Heart left ventricle (tissue), 16 donors: ENCODE data around the gene LILRA2. TPM values are rescaled to one million over a fixed set of nuclear protein-coding genes. Genes with fewer than 3 reads are reported as not detected.
A peak's percentile ranks its signal among the peaks of the same experiment; 100 is the strongest.

Experiments
- ATAC-seq, 4 donors: fragments of 200-7000 bp; cut with Tn5 transposase; one replicate each; pipeline ENCODE4 v1.9.1; 2020 to 2022; ENCODE audit warnings: moderate library complexity in 4 of 4, mild to moderate bottlenecking in 3 of 4, moderate number of reproducible peaks in 1 of 4
- DNase-seq, 5 donors: peaks; one replicate each; pipeline ENCODE4 v3.0.0-alpha.2; 2020
- H3K27ac ChIP-seq, 12 donors: fragments of 200-600 bp; sonication (generic) in 4 of 12; one replicate each; pipeline versions ENCODE4 v1.5.0 to v1.8.0; 2016 to 2022; ENCODE audit warnings: mild to moderate bottlenecking in 2 of 12
- H3K27me3 ChIP-seq, 9 donors: fragments of 200-600 bp; sonication (generic) in 2 of 9; one replicate each; pipeline versions ENCODE4 v1.5.1 to v1.8.0; 2016 to 2022; ENCODE audit warnings: mild to moderate bottlenecking in 3 of 9
- H3K36me3 ChIP-seq, 9 donors: fragments of 200-600 bp; sonication (generic) in 2 of 9; one replicate each; pipeline versions ENCODE4 v1.5.0 to v1.8.0; 2018 to 2022; ENCODE audit warnings: mild to moderate bottlenecking in 2 of 9
- H3K4me1 ChIP-seq, 12 donors: fragments of 200-600 bp; sonication (generic) in 4 of 12; one replicate each; pipeline versions ENCODE4 v1.5.0 to v1.8.0; 2016 to 2022; ENCODE audit warnings: mild to moderate bottlenecking in 3 of 12
- H3K4me3 ChIP-seq, 12 donors: fragments of 200-600 bp; sonication (generic) in 4 of 12; one replicate each; pipeline versions ENCODE4 v1.5.0 to v1.8.0; 2017 to 2022; ENCODE audit warnings: mild to moderate bottlenecking in 9 of 12, moderate library complexity in 4 of 12
- H3K9me3 ChIP-seq, 12 donors: fragments of 200-600 bp; sonication (generic) in 4 of 12; one replicate each; pipeline versions ENCODE4 v1.5.0 to v1.8.0; 2016 to 2022; ENCODE audit warnings: mild to moderate bottlenecking in 1 of 12
- POLR2A ChIP-seq, 2 donors: fragments of 450-650 bp; IDR thresholded peaks; one replicate each; pipeline ENCODE4 v1.6.1; 2017; ENCODE audit warnings: antibody characterized with exemption in 2 of 2, mild to moderate bottlenecking in 2 of 2, moderate library complexity in 2 of 2
- WGBS, 4 donors: extraction: QIAGEN DNeasy Blood & Tissue Kit in 2 of 4; methylation state at CpG; one replicate each; pipeline versions ENCODE4 v1.1.5 to v1.1.7; 2013 to 2018; 5-methylcytosine and 5-hydroxymethylcytosine counted together
- intact Hi-C, 10 donors: fragments of 100-400 bp; cut with DNase I; formaldehyde crosslinking; loops; one replicate each; pipeline versions ENCODE4 v1.11.1 to v1.14.2; 2022
- polyA plus RNA-seq, 2 donors: library from polyadenylated mRNA; stranded (reverse); fragments of 200-250 nt; gene quantifications; one replicate each; pipeline ENCODE4 v1.2.3, GENCODE V29; 2013
- total RNA-seq, 9 donors: library from RNA; depleted of rRNA in 2 of 9; stranded (reverse); fragments of >200 nt in 2 of 9; fragmentation: NEBNext Ultra II Directional in 3 of 9; extraction: Animal tissue kit (Norgen Biotek cat#: 25700) in 3 of 9; gene quantifications; one replicate each; pipeline versions ENCODE4 v1.1.0 to v1.2.4, GENCODE V29; 2016 to 2023
- TF ChIP-seq, protein P1 (sequence below), 12 donors: fragments of 200-600 bp; sonication (generic) in 4 of 12; IDR thresholded peaks; one replicate each; pipeline versions ENCODE4 v1.5.0 to v1.8.0; 2018 to 2022; ENCODE audit warnings: antibody characterized with exemption in 12 of 12, mild to moderate bottlenecking in 5 of 12
- donor health status: ischemic (EF 13 %, LVEDD 7.1; RV severe dilation, severe dysfunction).
- donor health status: healthy with polysubstance abuse.
- donor health status: DM: no; HTN: yes; CAD: no.
- donor health status: DM: no; HTN: no; CAD: no.
- donor health status: ischemic (EF 25% LVEDD 6.9; RV normal size, moderate dysfunction).
- donor health status: ischemic (EF 25% LVEDD 5.7; RV mildly dilated, moderate dysfunction).
- donor health status: healthy.
- donor health status: DM: yes; HTN: yes; CAD: no.
- donor health status: ischemic (EF 35%, LVEDD 5.7; RV mildly dilated, moderate dysfunction).
- donor health status: nonischemic (EF 11% LVEDD 7.7; RV severe dilation, severe dysfunction).
- donor health status: DM: yes; HTN: yes; CAD: no.
- donor health status: PGD.
- donor health status: ischemic (EF 29% LVEDD 5.4; RV normal size, mild dysfunction).
- donor health status: nonischemic (EF 23%, LVEDD 6.1; RV moderate dilation, normal function).

The LILRA2 gene
- total and polyA plus RNA-seq, 11 donors, result 0.31 to 8.9 (median 0.85) TPM

DNA sequence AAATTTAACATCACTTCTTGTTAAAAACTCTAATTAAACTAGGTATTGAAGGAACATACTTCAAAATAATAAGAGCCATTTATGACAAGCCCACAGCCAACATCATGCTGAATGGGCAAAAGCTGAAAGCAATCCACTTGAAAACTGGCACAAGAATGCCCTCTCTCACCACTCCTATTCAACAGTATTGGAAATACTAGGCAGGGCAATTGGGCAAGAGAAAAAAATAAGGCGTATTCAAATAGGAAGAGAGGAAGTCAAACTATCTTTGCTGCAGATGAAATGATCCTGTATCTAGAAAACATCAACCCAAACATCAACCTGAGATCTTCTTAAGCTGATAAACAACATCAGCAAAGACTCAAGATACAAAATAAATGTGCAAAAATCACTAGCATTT is 41.1 kb downstream of the LILRA2 start:
- ATAC-seq (no peak), DNase-seq (no peak)
- no peak for TF ChIP-seq POLR2A (IDR thresholded peaks at IDR 0.05)
- TF ChIP-seq, protein P1, sequence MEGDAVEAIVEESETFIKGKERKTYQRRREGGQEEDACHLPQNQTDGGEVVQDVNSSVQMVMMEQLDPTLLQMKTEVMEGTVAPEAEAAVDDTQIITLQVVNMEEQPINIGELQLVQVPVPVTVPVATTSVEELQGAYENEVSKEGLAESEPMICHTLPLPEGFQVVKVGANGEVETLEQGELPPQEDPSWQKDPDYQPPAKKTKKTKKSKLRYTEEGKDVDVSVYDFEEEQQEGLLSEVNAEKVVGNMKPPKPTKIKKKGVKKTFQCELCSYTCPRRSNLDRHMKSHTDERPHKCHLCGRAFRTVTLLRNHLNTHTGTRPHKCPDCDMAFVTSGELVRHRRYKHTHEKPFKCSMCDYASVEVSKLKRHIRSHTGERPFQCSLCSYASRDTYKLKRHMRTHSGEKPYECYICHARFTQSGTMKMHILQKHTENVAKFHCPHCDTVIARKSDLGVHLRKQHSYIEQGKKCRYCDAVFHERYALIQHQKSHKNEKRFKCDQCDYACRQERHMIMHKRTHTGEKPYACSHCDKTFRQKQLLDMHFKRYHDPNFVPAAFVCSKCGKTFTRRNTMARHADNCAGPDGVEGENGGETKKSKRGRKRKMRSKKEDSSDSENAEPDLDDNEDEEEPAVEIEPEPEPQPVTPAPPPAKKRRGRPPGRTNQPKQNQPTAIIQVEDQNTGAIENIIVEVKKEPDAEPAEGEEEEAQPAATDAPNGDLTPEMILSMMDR (IDR thresholded peaks at IDR 0.05), result no peak
- intact Hi-C loops, result no loop called here
- Histone ChIP-seq H3K9me3 (peaks cover 0 to 17% (median 0%) of the 10 kb centered on the region in 12 donors), H3K4me3 (no peak overlapping the region), H3K4me1 (peaks cover 0 to 9% (median 0%) of the 10 kb centered on the region in 12 donors), H3K27ac (no peak overlapping the region), H3K36me3 (no peaks in the 10 kb centered on the region), H3K27me3 (no peaks in the 10 kb centered on the region)
- 80 to 92% (median 89%) methylated on average over 1 of the region's 1 CpG for WGBS, 4 donors

DNA sequence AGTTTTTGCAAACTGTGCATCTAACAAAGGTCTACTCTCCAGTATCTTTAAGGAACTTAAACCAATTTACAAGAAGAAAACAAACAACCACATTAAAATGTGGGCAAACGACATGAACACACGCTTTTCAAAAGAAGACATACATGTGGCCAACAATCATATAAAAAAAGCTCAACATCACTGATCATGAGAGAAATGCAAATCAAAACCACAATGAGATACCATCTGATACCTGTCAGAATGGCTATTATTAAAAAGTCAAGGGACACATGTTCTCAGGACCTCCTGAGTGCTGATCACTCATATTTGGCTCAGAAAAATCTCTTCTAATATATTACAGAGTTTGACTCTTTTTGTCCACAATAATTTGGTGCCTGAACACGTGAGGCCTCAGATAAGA is 42.5 kb downstream of the LILRA2 start:
- WGBS, 4 donors, result 55 to 64% (median 61%) methylated on average over 3 of the region's 3 CpGs
- peaks cover 0 to 9% (median 0%) of the 10 kb centered on the region in 12 donors for H3K4me1 ChIP-seq
- peaks cover 0 to 11% (median 0%) of the 10 kb centered on the region in 12 donors for H3K9me3 ChIP-seq
- intact Hi-C loops, result no loop called here
- no peak overlapping the region for H3K4me3 ChIP-seq
- no peaks in the 10 kb centered on the region for H3K36me3 ChIP-seq
- H3K27me3 ChIP-seq, result no peaks in the 10 kb centered on the region
- no peak for ATAC-seq
- peak overlapping the region in 1 of 12 donors; percentile 72 for H3K27ac ChIP-seq
- TF ChIP-seq, protein P1 (IDR thresholded peaks at IDR 0.05), result no peak
- TF ChIP-seq POLR2A (IDR thresholded peaks at IDR 0.05), result no peak
- no peak for DNase-seq

DNA sequence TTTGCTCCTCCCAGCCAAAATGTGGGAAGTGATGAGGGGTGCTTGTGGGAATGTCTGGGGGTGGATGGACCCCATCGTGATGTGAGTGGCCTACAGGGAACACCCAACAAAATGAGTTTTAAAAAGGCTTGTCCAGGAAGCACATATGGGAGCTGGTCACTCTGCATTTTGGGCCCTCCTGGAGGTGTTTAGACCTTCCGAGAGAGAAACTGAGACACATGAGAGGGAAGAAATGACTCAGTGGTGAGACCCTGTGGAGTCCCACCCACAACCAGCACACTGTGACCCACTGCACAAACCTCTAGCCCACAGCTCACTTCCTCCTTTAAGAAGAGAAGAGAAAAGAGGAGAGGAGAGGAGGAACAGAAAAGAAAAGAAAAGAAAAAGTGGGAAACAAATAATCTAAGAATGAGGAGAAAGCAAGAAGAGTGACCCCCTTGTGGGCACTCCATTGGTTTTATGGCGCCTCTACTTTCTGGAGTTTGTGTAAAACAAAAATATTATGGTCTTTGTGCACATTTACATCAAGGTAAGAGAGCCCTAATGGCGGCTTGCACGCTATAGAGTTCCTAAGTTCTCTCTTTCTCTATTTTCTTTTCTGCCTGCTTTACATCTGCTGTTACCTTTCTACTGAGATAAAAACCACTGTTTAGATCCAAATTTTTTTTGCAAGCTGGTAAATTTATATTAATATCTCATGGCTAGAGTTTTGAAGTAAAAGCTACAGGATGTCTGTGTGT is 43.4 kb downstream of the LILRA2 start:
- WGBS, 4 donors, result 40 to 66% (median 56%) methylated on average over 5 of the region's 5 CpGs
- H3K36me3 ChIP-seq, result no peaks in the 10 kb centered on the region
- H3K9me3 ChIP-seq, result peaks cover 0 to 11% (median 0%) of the 10 kb centered on the region in 12 donors
- H3K27me3 ChIP-seq, result no peaks in the 10 kb centered on the region
- H3K27ac ChIP-seq, result peak overlapping the region in 1 of 12 donors; percentile 72
- ATAC-seq (no peak), DNase-seq (no peak)
- peak overlapping the region in 1 of 12 donors; percentile 33 for H3K4me3 ChIP-seq
- intact Hi-C loops, result no loop called here
- TF ChIP-seq, protein P1 (IDR thresholded peaks at IDR 0.05), result no peak
- TF ChIP-seq POLR2A (IDR thresholded peaks at IDR 0.05), result no peak
- peaks cover 0 to 9% (median 0%) of the 10 kb centered on the region in 12 donors for H3K4me1 ChIP-seq

DNA sequence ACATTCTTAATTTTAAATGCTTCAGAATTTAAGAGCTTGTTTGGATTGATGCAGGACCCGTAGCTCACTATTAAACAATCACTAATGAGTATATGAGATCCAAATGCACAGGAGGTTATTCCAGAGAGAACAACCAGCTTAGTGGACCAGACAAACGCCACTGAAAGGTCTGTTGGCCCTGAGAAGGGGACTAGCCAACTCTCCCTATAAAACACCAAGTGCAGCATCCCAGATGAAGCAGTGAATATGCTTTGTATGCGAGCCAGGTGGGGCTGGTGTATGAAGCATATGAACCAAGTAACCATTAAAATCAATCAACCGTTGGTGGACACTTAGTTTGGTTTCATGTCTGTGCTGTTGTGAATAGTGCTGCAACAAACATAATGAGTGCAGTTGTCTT is 46.9 kb downstream of the LILRA2 start:
- WGBS, 4 donors, result 61 to 68% (median 66%) methylated on average over 4 of the region's 4 CpGs
- peaks cover 0 to 4% (median 0%) of the 10 kb centered on the region in 12 donors for H3K9me3 ChIP-seq
- no peak overlapping the region for H3K27ac ChIP-seq
- no peaks in the 10 kb centered on the region for H3K4me1 ChIP-seq
- no peak overlapping the region for H3K4me3 ChIP-seq
- intact Hi-C loops, result no loop called here
- no peaks in the 10 kb centered on the region for H3K27me3 ChIP-seq
- DNase-seq (no peak), ATAC-seq (no peak)
- no peak for TF ChIP-seq POLR2A (IDR thresholded peaks at IDR 0.05)
- TF ChIP-seq, protein P1 (IDR thresholded peaks at IDR 0.05), result no peak
- no peaks in the 10 kb centered on the region for H3K36me3 ChIP-seq
